LoVo (cell line): ENCODE data around the gene STX7.

Experiments
- DNase-seq: peaks from one replicate; pipeline ENCODE4 v3.0.0-alpha.2; 2016; ENCODE audit warnings: low spot score

STX7 gene

GRCh38 chr6:132506869-132507808 lies 5.8 kb downstream of the STX7 start:
- no peak for DNase-seq

DNA sequence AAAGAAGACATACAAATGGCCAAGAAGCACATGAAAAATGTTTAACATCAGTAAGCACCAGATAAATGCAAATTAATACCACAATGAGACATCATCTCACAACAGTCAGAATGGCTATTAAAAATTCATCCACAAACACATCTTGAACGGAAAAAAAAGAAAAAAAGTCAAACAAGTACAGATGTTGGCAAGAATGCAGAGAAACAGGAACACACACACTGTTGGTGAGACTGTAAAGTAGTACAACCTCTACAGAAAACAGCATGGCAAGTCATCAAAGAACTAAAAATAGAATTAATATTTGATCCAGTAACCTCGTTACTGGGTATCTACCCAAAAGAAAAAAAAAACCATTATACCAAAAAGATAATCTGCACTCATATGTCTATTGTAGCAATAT lies 6.5 kb downstream of the STX7 start:
- no peak for DNase-seq

DNA sequence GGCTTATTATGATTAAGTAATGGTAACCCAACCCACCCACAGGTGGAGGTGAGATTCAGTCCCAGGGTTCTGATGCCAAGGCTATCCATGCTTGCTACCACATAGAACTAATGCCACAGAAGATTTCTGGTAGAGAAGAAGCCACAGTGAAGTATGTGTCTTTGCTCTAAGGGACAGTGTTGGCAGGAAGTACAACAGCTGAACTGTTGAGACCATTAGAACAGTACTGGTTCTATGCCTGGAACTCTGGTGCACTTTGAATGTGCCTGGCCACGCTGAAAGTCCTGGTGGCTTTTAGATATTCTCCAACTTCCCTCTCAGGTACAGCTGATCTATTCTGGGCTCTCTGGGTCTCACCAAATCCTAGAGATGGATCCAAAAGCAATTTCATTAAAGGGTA lies 7.8 kb downstream of the STX7 start:
- no peak for DNase-seq

DNA sequence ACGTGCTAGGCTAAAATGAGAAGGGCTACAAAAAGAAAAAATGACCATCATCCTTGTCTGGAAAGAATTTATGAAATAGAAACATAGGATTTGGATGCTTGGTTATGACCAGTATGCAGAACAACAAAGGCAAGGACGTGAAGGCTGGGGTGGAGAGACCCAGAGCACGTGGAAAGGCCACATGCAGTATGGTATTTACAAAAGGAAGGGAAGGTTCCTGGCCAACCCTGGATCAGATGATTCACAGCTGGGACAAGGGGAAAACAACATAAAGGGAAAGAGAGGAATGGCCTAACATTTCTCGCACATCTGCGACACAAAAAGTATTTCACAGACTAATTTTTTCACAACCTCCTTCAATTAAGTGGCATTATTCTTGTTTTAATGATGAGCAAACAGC lies 8.2 kb downstream of the STX7 start:
- no peak for DNase-seq

DNA sequence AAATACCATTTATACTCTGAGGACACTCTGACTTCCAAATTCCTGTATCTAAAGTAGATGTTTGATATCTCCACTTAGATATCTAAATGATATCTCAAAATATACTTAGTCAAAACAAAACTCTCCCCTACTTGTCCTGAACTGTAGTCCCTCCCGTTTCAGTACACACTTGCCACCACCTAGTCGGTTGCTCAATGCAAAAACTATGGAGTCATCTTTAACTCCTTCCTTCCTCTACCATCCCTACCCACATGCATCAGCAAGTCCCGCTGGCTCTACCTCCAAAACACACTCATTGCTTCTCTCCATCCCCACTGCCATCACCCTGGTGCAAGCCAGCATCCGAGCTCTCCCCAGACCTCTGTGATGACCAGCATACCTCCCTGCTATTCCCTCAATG lies 13.2 kb downstream of the STX7 start:
- DNase-seq, result no peak

DNA sequence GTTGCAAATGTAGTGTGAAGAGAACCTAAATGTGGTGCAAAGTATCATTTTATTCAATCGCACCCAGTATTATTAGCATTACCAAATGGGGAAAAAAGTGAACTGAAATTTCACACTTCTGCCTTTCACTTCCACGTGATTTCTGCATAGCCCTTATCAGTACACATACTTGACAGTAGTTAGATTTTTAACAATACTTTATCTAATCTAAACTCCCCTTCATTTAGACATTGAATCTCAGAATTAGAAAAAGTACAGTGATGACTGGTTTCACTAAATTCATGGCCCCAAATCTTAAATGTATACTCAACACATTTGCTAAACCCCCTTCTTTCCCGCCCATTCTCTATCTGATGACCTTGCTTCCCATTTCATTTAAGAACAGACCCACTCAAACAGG lies 14.3 kb downstream of the STX7 start:
- DNase-seq, result no peak

GRCh38 chr6:132496519-132497180 lies 16.3 kb downstream of the STX7 start:
- no peak for DNase-seq

- no peak for DNase-seq
These were observed 17.3 kb downstream of the STX7 start for GRCh38 chr6:132495604-132496079.

GRCh38 chr6:132494954-132495353 lies 18.0 kb downstream of the STX7 start:
- no peak for DNase-seq

DNA sequence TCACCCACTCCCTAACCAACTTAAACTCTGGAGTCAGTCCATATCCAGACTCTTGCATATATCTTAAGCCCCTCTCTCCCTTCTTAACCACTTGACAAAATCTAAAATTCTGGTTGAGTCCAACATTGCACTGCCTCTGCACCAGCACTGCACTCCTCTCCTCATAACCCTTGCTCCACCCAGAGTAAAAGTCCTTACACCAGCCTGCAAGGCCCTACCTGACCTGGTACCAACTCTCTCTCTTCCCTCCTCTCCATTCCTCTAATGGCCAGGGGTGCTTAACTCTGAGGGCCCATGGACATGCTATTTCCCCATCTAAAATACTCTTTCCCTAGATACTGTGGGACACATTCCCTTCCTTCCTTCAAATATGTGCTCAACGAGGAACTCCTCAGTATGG lies 21.0 kb downstream of the STX7 start:
- DNase-seq, result no peak

DNA sequence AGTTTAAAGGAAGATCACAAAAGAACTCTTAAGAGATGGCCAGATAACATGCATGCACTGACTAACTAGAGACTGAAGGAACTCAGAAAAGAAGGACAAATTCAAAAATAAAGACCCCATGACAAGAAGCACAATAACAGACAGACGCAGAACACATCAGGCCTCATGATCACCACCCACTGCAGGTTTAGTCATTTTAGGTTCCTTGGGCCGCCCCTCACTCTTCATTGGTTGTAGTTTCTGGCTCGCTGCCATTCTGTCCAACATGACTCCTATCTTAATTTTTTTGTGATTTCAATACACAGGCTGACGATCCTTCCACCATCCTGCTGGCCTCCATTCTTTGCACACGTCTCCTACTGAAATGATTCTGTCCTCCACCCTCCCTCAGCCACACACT lies 21.6 kb downstream of the STX7 start:
- no peak for DNase-seq

DNA sequence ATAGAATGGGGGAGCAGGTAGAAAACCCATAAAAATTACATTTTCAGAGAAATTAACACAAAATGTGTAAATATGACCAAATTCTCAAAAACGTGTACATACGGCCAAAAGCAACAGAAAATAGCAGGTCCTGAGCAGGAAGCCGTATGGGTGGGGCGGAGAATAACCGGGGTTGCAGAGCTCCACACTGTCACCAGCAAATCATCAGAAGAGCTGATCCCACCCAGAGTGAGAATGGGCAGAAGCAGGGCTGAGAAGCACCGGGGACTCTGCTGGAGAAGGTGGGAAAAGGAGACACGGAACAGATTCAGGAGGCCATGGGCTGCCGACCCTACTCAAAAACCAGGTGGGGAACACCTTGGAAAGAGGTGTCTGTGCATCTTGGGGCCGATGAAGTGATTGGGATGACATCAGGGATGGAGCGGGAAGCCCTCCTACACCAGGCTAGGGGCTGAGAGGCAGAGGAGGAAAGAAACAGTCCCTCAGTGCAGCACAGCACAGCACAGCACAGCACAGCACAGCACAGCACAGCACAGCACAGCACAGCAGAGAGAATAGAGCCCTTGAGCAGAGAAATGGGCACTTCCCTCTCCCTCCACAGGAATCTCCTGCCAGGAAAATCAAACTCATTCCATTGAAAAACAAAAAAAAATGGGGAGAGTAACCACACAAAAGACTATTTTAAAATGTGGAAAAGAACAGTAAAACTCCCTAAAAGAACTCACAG lies 22.3 kb downstream of the STX7 start:
- DNase-seq, result no peak

DNA sequence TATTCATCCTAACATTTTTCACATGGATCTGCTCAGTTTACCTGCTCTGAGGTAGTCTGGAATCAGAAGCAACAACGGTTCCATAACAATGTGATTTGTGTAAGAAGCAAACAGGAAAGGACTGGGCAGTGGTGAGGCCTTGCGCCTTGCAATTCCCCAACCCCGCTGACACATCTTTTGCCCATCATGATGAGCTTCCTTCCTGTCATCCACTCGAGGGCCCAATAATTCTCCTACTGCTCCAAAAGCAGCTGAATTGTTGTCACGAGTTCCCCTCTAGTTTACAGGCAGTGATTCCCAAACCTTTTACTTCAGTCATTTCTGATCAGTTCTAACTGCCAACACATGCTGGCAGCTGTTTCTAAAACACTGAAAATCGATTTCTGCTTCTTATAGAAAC lies 22.9 kb downstream of the STX7 start:
- DNase-seq, result no peak

- no peak for DNase-seq
These were observed 23.5 kb downstream of the STX7 start for GRCh38 chr6:132489376-132489775.

DNA sequence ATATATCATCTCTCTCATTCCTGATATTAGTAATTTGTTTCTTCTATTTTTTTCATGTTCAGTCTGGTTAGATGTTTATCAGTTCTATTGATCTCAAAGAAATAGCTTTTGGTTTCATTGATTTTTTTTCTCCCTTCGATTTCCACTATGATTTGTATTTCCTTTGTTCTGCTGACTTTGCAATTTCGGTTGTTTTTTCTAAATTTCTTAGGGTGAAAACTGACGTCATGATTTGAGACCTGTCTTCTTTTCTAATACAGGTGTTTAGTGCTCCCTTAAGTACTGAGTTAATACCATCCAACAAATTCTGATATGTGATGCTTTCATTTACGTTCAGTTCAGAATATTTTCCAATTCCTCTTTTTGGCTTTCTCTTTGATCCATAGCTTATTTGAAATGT lies 25.2 kb downstream of the STX7 start:
- no peak for DNase-seq

DNA sequence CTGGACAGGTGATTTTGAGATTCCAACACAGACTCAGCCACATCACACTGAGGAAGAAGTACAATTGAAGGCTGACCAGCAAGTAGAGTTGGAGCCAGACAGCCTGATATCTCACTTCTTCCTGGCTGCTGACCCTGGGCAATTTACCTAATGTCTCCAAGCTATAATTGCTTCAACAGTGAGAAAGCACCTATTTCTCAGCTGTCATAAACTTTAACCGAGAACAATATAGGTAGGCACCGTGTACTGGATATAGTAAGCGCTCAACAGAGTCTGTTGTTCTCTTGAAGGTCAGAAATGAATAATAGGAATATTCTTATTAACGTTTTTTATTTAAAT lies 28.3 kb downstream of the STX7 start:
- DNase-seq, result no peak

DNA sequence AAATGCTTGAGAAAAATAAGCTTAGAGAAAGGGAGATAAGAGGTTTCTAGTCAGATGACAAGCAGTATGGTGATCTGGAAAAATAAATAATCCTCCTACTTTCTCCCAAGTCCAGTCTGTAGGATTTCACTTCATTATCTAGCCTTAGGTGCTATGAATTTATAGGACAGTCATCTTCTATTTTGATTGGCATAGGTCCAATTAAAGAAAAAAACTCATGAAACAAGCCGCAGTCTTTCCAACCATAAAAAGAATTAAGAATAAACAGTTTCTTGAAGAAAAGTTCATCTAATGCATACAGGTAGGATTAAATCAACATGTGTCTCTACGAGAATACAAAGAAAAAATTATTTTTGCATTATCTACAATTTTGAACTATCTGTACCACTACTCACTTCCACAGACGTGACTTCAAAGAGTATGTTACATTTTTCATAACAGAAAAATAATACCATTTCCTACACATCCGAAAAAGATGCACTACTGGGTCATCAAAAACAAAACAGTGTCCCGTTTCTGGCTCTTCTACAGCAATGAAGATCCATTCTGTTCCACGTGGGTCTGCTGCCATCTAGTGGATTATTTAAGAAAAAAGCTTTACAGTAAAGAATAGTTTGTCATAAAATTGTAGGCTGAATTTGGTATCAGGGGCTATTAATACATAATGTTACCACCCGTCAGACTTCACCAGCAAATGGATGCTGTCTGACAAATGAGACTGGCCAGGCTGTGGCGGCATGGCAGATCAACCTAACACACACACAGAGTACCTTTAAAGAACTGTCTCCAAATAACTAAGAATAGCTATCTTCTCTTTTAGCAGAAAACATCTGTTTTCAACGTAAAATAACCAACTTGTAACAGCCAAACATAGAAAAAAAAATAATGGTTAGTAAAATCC lies 28.9 kb downstream of the STX7 start:
- DNase-seq, result peak; percentile 67

DNA sequence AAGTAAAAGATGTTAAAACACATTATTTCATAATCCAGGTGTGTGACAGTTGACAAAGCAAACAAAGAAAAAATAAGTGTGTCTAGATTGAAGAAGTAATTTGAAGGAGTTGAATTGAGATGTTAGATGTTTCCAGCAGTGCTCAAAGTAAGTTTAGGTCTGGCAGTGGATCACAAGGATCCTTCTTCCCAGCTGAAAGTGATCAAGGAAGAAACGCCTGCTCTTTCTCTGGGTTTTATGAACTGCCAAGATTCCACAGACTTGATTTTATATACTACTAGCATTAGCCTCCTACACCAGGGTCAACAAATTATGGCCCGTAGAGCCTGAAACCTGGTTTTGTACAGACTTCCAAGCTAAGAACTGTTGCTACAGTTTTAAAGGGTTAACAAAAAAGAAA lies 30.3 kb downstream of the STX7 start:
- no peak for DNase-seq

DNA sequence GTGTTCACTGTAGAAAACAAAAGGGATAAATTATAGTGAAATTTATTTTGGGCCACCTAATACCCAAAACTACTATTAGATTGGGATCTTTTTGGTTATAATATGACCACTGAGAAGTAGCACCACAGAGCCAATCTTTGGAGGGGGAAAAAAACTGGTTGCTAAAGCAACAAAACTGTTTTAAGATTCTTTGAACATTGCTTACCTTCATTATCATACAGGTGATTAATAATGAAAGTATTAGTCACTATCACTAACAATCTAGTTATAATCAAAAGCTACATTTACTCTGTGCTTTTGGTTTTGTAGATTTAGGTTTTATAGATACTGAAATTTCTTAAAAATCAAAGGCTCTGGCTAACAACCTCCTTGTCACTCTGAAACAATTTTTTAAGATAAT lies 31.7 kb downstream of the STX7 start:
- no peak for DNase-seq

DNA sequence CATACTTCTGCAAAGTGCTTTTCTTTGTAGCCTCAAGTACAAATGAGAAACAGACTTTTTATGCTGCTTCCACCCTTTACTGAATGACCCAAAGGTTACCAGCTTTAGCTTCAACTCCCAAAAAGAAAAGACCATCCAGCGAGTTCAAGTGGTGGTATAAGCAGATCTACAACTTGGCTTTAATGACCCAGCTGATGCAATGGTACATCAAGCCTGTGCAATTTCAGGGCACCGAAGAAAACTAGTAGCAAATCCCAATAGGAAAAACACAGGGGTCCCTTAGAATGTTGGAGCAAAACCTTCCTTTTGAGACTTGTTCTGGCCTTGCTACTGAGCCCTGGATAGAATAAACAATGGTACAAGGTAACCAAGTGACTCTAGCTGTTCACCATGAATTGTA lies 33.8 kb downstream of the STX7 start:
- no peak for DNase-seq

DNA sequence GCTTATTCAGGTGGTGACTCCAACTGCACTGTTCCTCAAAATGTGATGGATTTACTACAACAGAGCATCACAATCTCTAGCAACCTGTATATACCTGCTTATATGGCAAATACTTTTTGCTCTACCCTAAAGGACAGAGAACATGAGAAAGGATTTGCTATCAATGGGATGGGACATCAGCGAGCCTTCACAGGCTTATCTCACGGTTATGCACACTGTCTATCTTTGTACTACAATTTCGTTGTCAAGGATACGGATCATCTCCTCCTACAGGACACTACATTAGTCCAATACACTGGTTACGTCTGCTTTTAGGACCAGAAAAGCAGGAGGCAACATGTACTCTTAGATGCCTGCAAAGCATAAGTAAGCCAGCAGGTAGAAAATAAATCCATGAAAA lies 34.2 kb downstream of the STX7 start:
- no peak for DNase-seq

GRCh38 chr6:132478266-132478665 lies 34.6 kb downstream of the STX7 start:
- no peak for DNase-seq
